DOHH2 (cell line): ENCODE results near the gene PHETA2.

Experiments
- CTCF ChIP-seq: fragments of 200-600 bp; sonication (generic); IDR thresholded peaks from one replicate; pipeline ENCODE4 v1.5.1; 2014; ENCODE audit warnings: antibody characterized with exemption, mild to moderate bottlenecking, low read depth, low read length; ENCODE audit not compliant: poor library complexity, severe bottlenecking
- EZH2phosphoT487 ChIP-seq: fragments of 200-600 bp; sonication (generic); IDR thresholded peaks from 2 replicates; pipeline ENCODE4 v1.6.1; 2017; ENCODE audit warnings: borderline replicate concordance, mild to moderate bottlenecking, antibody characterized with exemption, low read length, moderate library complexity, mixed read lengths

- TF ChIP-seq CTCF (no peak), EZH2phosphoT487 (no peak)
Observed at GRCh38 chr22:42127606-42128005, 53.6 kb downstream of the PHETA2 start.
